GM12878 (cell line): Measurements from ENCODE around the gene ZSWIM6. TPM values are rescaled to one million over a fixed set of nuclear protein-coding genes. Genes with fewer than 3 reads are reported as not detected.

ENCODE experiments used
- ATAC-seq: fragments of 200-7000 bp; cut with Tn5 transposase; 3 replicates; pipeline ENCODE4 v1.9.1; 2020; ENCODE audit warnings: mild to moderate bottlenecking, moderate library complexity
- BruUV-seq: library from RNA; stranded (reverse); fragments of 400-500 nt; replicated peaks from 2 replicates; lab custom pipeline; 2021; lab: Mats Ljungman, UMichigan
- CTCF ChIA-PET: fragments of 300-600 bp; sonication (Branson Sonifier 250); formaldehyde crosslinking; extraction: SDS; loops from one replicate; lab custom pipeline; 2021; ENCODE audit warnings: inconsistent platforms; lab: Yijun Ruan, JAX
- POLR2A ChIA-PET: fragments of 350-600 bp; formaldehyde crosslinking; extraction: SDS; loops from one replicate; lab custom pipeline; 2021; ENCODE audit warnings: inconsistent platforms; lab: Charles Lee
- RAD21 ChIA-PET: fragments of 300-600 bp; sonication (Branson Sonifier 250); formaldehyde crosslinking; loops from one replicate; lab custom pipeline; 2023; ENCODE audit warnings: antibody characterized with exemption; ENCODE audit not compliant: unreplicated experiment; lab: Charles Lee
- SMC1A ChIA-PET: fragments of 300-600 bp; sonication (Branson Sonifier 250); formaldehyde crosslinking; loops from one replicate; lab custom pipeline; 2023; ENCODE audit not compliant: unreplicated experiment, uncharacterized antibody; lab: Charles Lee
- DNase-seq: peaks from one replicate; pipeline ENCODE4 v3.0.0-alpha.2; 2011; ENCODE audit warnings: low read depth, low spot score
- FAIRE-seq: peaks from 3 replicates; lab custom pipeline; 2011; peaks lifted over from hg19 to GRCh38; lab: Jason Lieb, UNC
- H2AFZ ChIP-seq: 2 replicates; pipeline ENCODE4 v1.6.0; 2011; ENCODE audit warnings: low read depth, low read length, control low read depth; ENCODE audit not compliant: control insufficient read depth
- H3K27ac ChIP-seq: 2 replicates; pipeline ENCODE4 v1.5.1; 2011; ENCODE audit warnings: control low read depth; ENCODE audit not compliant: control insufficient read depth, insufficient read depth
- H3K27me3 ChIP-seq, 2 experiments: replicated peaks in 1 of 2; 2 replicates each; pipeline versions ENCODE4 v1.6.0 to v1.6.1; 2011; ENCODE audit warnings: low read length in 1 of 2; ENCODE audit not compliant: control insufficient read depth in 2 of 2, insufficient read depth in 2 of 2
- H3K36me3 ChIP-seq, 2 experiments: 2 replicates each; pipeline ENCODE4 v1.5.1; 2011; ENCODE audit warnings: low read length in 1 of 2; ENCODE audit not compliant: control insufficient read depth in 2 of 2, insufficient read depth in 2 of 2
- H3K4me1 ChIP-seq: 2 replicates; pipeline ENCODE4 v1.6.1; 2011; ENCODE audit warnings: mild to moderate bottlenecking, low read length, moderate library complexity, mixed read lengths; ENCODE audit not compliant: control insufficient read depth, insufficient read depth
- H3K4me2 ChIP-seq: 2 replicates; pipeline ENCODE4 v1.6.0; 2011; ENCODE audit warnings: control low read depth; ENCODE audit not compliant: control insufficient read depth, insufficient read depth
- H3K4me3 ChIP-seq: fragments of 200-600 bp; sonication (generic); 2 replicates; pipeline ENCODE4 v1.5.1; 2016
- H3K79me2 ChIP-seq: 2 replicates; pipeline ENCODE4 v1.6.0; 2011; ENCODE audit warnings: low read length; ENCODE audit not compliant: control insufficient read depth, insufficient read depth
- H3K9ac ChIP-seq: 2 replicates; pipeline ENCODE4 v1.8.0; 2011; ENCODE audit warnings: low read length, control low read depth, mixed read lengths; ENCODE audit not compliant: control insufficient read depth, insufficient read depth
- H3K9me3 ChIP-seq: replicated peaks from 3 replicates; pipeline ENCODE4 v1.5.1; 2011; ENCODE audit warnings: mild to moderate bottlenecking, low read length; ENCODE audit not compliant: control insufficient read depth, insufficient read depth
- H4K20me1 ChIP-seq: 2 replicates; pipeline ENCODE4 v1.6.0; 2011; ENCODE audit not compliant: control insufficient read depth, insufficient read depth
- BACH1 ChIP-seq: fragments of 450-650 bp; IDR thresholded peaks from 2 replicates; pipeline ENCODE4 v1.6.1; 2017; ENCODE audit warnings: mild to moderate bottlenecking, borderline replicate concordance
- FOXM1 ChIP-seq: IDR thresholded peaks from 2 replicates; pipeline ENCODE4 v1.6.1; 2012; ENCODE audit warnings: low read depth, mild to moderate bottlenecking, inconsistent platforms, low read length, moderate library complexity
- GABPA ChIP-seq: IDR thresholded peaks from 2 replicates; pipeline ENCODE4 v1.6.1; 2014; ENCODE audit warnings: antibody characterized with exemption, low read depth, mild to moderate bottlenecking, inconsistent platforms
- NFXL1 ChIP-seq: fragments of 450-650 bp; IDR thresholded peaks from 2 replicates; pipeline ENCODE4 v1.6.1; 2017; ENCODE audit warnings: antibody characterized with exemption, mild to moderate bottlenecking, borderline replicate concordance
- NFYA ChIP-seq: IDR thresholded peaks from 2 replicates; pipeline ENCODE4 v1.6.1; 2011; ENCODE audit warnings: low read depth, mild to moderate bottlenecking, low read length, improper control_type of control experiment, borderline replicate concordance
- POLR2AphosphoS2 ChIP-seq: IDR thresholded peaks from 2 replicates; pipeline ENCODE4 v1.6.1; 2011; ENCODE audit warnings: low read depth, mild to moderate bottlenecking, low read length, improper control_type of control experiment, moderate library complexity
- RELA ChIP-seq: fragments of 450-650 bp; IDR thresholded peaks from 2 replicates; pipeline ENCODE4 v1.8.0; 2014; ENCODE audit warnings: borderline replicate concordance; ENCODE audit not compliant: partially characterized antibody
- SMAD1 ChIP-seq: fragments of 450-650 bp; IDR thresholded peaks from 2 replicates; pipeline ENCODE4 v1.6.1; 2018; ENCODE audit warnings: mild to moderate bottlenecking, low read depth; ENCODE audit not compliant: partially characterized antibody
- SMARCA5 ChIP-seq: fragments of 450-650 bp; IDR thresholded peaks from 2 replicates; pipeline ENCODE4 v1.6.1; 2017; ENCODE audit warnings: mild to moderate bottlenecking
- SUPT20H ChIP-seq: IDR thresholded peaks from 2 replicates; pipeline ENCODE4 v1.6.1; 2011; ENCODE audit warnings: low read depth, mild to moderate bottlenecking, low read length, moderate library complexity, borderline replicate concordance; ENCODE audit not compliant: control insufficient read depth
- TAF1 ChIP-seq: IDR thresholded peaks from 2 replicates; pipeline ENCODE4 v1.6.1; 2011; ENCODE audit warnings: mild to moderate bottlenecking, low read depth, low read length, borderline replicate concordance
- TCF12 ChIP-seq: IDR thresholded peaks from 2 replicates; pipeline ENCODE4 v1.6.1; 2011; ENCODE audit warnings: low read depth, mild to moderate bottlenecking, low read length
- WGBS: methylation state at CpG from one replicate; pipeline ENCODE4 v1.1.6; 2016; ENCODE audit warnings: low lambda C conversion rate; ENCODE audit not compliant: insufficient replicate concordance, insufficient coverage; ENCODE audit errors: missing lambda C conversion rate; 5-methylcytosine and 5-hydroxymethylcytosine counted together
- in situ Hi-C: fragments of 300-500 bp; cut with MboI; formaldehyde crosslinking; loops from 9 replicates; pipeline ENCODE4 v1.14.3; 2018; ENCODE audit warnings: mixed read lengths
- intact Hi-C: fragments of 100-400 bp; cut with micrococcal nuclease; formaldehyde crosslinking; loops from one replicate; pipeline ENCODE4 v1.14.2; 2022; ENCODE audit not compliant: unreplicated experiment
- polyA plus RNA-seq, 11 experiments: library from polyadenylated mRNA; depleted of rRNA in 4 of 11; unstranded in 6 of 11; stranded (reverse) in 5 of 11; fragments of >200 nt; fragmentation: Nextera tagmentation in 4 of 11; fragmentation: Illumina TruSeq in 1 of 11; extraction: Ambion mirVana in 4 of 11; extraction: Trizol in 1 of 11; gene quantifications; 1 replicate in 1 of 11; 2 replicates in 10 of 11; pipeline versions ENCODE4 v1.2.1 to v1.2.3, GENCODE V29; 2011 to 2016; ENCODE audit warnings: inconsistent platforms in 2 of 11, missing spikeins in 2 of 11, low read depth in 1 of 11
- total RNA-seq, 4 experiments: library from RNA; depleted of rRNA in 3 of 4; stranded (reverse); fragments of >200 nt in 3 of 4; fragmentation: Illumina TruSeq in 1 of 4; extraction: Trizol in 1 of 4; gene quantifications; 2 replicates each; pipeline versions ENCODE4 v1.2.1 to v1.2.3, GENCODE V29; 2013 to 2021
- TF ChIP-seq, protein P1 (sequence below): IDR thresholded peaks from 2 replicates; pipeline ENCODE4 v1.6.1; 2011; ENCODE audit warnings: borderline replicate concordance, low read depth, mild to moderate bottlenecking, moderate library complexity, low read length; ENCODE audit not compliant: insufficient read depth, poor library complexity, severe bottlenecking
- TF ChIP-seq, protein P2 (sequence below): fragments of 450-650 bp; IDR thresholded peaks from 2 replicates; pipeline ENCODE4 v1.6.1; 2014; ENCODE audit warnings: mild to moderate bottlenecking

ZSWIM6 gene
- total and polyA plus RNA-seq, 10 of the 15 experiments (the other 5 are each of a cell fraction or from before 2014, with no cell fraction given): 0.53 to 6.2 (median 3.4) TPM

DNA sequence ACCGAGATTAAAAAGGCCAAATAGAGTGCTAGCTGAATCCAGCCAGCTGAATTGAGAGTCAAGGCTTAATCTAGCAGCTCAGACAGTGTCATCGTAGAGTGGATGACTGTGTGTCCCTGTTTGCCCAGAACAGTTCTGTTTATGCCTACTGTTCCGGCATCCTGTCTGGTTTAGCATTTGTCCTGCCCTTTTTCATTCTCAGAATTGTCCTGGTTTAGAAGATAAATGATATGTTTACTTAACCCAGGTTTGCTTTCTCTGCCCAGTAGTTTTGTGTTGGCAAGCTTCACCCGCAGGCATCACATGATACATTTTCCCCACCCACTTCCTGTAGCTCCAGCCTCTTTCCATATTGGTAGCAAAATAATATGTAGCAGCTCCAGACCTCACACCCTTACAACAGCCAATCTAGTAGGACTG, 41.3 kb upstream of the ZSWIM6 start:
- no peaks in the 10 kb centered on the region for H3K36me3 ChIP-seq
- CTCF ChIA-PET: interaction anchor here (0.8 to 1.2 kb wide), 2 partner anchors 8 to 13 kb away, joined by 3 read pairs; no protein-coding TSS in a partner anchor
- POLR2A ChIA-PET: no interaction called here
- FAIRE-seq: no peak
- no peaks in the 10 kb centered on the region for H3K9me3 ChIP-seq
- SMC1A ChIA-PET: interaction anchor here (1.0 to 1.4 kb wide), 3 partner anchors 10 to 31 kb away, joined by 3 to 4 read pairs (median 4); no protein-coding TSS in a partner anchor
- in situ Hi-C loops: no loop called here
- no peak for ATAC-seq
- no peak overlapping the region for H3K27ac ChIP-seq
- H3K4me2 ChIP-seq: no peak overlapping the region
- intact Hi-C loops: no loop called here
- WGBS: 56% methylated on average over 4 of the region's 4 CpGs
- no peak overlapping the region for H3K4me3 ChIP-seq
- BruUV-seq: no TSS peak
- H3K79me2 ChIP-seq: no peaks in the 10 kb centered on the region
- no peak for TF ChIP-seq SMAD1
- TF ChIP-seq SUPT20H: no peak
- no peak for TF ChIP-seq NFXL1
- H3K4me1 ChIP-seq: no peaks in the 10 kb centered on the region
- no peak overlapping the region for H3K9ac ChIP-seq
- RAD21 ChIA-PET: no interaction called here
- no peak overlapping the region for H2AFZ ChIP-seq
- DNase-seq: no peak
- no peaks in the 10 kb centered on the region; a peak in 1 of 4 replicates for H3K27me3 ChIP-seq
- no peaks in the 10 kb centered on the region for H4K20me1 ChIP-seq

DNA sequence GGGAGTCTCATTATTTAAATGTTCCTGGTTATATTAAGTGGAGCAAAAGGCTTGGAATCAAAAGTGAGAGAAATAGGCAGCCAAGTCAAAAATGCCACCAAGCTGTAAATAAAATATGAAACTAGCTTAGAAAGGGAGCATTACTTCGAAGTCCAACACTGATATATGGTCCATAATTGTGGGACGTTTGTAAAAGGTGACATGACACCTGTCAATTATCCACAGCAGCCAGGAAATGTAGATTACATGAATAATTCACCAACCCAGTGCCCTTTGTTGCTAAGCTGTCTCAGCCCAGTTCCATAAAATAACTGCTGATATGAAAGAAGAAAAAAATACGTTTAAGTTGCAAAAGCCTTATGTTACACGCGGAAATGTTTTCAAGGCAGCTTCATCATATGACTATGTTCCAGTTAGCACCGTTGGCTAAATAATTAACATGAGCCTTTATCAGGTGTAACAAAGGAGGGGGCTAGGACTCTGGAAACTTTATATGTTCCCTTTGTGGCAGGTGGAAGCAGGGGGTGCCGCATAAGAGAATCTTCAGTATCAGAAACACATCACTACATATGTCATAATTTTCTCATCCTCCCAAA, 39.9 kb upstream of the ZSWIM6 start:
- CTCF ChIA-PET: no interaction called here
- TF ChIP-seq SMARCA5: no peak
- TF ChIP-seq POLR2AphosphoS2: no peak
- no peak for TF ChIP-seq BACH1
- no peak for TF ChIP-seq TAF1
- no peak for TF ChIP-seq GABPA
- TF ChIP-seq, protein P1, sequence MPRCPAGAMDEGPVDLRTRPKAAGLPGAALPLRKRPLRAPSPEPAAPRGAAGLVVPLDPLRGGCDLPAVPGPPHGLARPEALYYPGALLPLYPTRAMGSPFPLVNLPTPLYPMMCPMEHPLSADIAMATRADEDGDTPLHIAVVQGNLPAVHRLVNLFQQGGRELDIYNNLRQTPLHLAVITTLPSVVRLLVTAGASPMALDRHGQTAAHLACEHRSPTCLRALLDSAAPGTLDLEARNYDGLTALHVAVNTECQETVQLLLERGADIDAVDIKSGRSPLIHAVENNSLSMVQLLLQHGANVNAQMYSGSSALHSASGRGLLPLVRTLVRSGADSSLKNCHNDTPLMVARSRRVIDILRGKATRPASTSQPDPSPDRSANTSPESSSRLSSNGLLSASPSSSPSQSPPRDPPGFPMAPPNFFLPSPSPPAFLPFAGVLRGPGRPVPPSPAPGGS: no peak
- TF ChIP-seq FOXM1: no peak
- TF ChIP-seq TCF12: no peak
- TF ChIP-seq NFYA: no peak
- TF ChIP-seq RELA: no peak
- TF ChIP-seq, protein P2, sequence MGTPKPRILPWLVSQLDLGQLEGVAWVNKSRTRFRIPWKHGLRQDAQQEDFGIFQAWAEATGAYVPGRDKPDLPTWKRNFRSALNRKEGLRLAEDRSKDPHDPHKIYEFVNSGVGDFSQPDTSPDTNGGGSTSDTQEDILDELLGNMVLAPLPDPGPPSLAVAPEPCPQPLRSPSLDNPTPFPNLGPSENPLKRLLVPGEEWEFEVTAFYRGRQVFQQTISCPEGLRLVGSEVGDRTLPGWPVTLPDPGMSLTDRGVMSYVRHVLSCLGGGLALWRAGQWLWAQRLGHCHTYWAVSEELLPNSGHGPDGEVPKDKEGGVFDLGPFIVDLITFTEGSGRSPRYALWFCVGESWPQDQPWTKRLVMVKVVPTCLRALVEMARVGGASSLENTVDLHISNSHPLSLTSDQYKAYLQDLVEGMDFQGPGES: no peak

More for the DNA sequence above, 39.9 kb upstream of the ZSWIM6 start:
- intact Hi-C loops (no loop called here), in situ Hi-C loops (no loop called here)
- FAIRE-seq: no peak
- H2AFZ ChIP-seq: no peak overlapping the region
- no peak overlapping the region for H3K27ac ChIP-seq
- no peak for DNase-seq
- ChIA-PET SMC1A (no interaction called here), RAD21 (no interaction called here), POLR2A (interaction anchor here (1.0 kb wide), 1 partner anchor 12 kb away, joined by 4 read pairs; no protein-coding TSS in a partner anchor)
- H3K79me2 ChIP-seq: no peaks in the 10 kb centered on the region
- no peaks in the 10 kb centered on the region for H4K20me1 ChIP-seq
- H3K4me2 ChIP-seq: no peak overlapping the region
- no peaks in the 10 kb centered on the region for H3K4me1 ChIP-seq
- H3K36me3 ChIP-seq: no peaks in the 10 kb centered on the region
- BruUV-seq: no TSS peak
- H3K9me3 ChIP-seq: no peaks in the 10 kb centered on the region
- no peak for ATAC-seq
- no peak overlapping the region for H3K9ac ChIP-seq
- 68% methylated on average over 7 of the region's 7 CpGs for WGBS
- H3K4me3 ChIP-seq: no peak overlapping the region
- no peaks in the 10 kb centered on the region; a peak in 1 of 4 replicates for H3K27me3 ChIP-seq
